ENCODE data around the gene ELOB.
A peak's percentile ranks its signal among the peaks of the same experiment; 100 is the strongest.

Gene ELOB

DNA sequence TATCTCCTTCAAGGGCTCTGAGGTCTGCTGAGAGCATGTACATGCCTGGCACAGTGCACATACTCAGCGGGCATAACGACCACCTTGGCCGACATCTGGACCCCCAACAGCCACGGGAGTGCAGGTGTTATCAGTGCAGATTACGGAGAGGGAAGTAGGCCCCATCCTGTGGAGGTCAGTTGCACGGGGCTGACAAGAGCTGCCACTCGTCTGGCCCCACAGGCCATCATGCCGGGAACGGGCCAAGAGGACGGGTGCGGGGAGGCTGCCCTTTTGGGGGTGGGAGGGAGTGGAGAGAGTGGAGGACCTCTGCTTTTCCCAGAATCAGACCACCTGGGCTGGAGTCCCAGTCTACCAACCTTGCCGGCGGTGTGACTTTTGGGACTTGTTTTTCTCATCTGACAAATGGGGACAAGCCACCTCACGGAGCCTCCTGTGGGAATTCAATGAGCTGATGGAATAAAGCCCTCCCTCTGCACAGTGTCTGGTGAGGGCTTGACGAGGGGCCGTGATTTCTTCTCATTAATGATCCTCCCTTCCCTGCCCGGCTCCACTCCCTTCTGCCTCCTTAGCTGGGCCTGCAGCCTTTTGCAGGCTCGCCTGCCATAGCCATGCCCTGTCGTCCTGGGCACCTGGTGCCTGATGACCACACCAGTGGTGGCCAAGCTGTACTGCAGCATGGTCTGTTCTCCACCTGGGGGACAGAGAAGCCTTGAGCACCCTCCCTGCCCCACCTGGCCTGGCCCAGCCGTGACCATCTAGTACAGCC is 5.7 kb upstream of the ELOB start:
- no peak for DNase-seq (ENCODE audit: low spot score)

DNA sequence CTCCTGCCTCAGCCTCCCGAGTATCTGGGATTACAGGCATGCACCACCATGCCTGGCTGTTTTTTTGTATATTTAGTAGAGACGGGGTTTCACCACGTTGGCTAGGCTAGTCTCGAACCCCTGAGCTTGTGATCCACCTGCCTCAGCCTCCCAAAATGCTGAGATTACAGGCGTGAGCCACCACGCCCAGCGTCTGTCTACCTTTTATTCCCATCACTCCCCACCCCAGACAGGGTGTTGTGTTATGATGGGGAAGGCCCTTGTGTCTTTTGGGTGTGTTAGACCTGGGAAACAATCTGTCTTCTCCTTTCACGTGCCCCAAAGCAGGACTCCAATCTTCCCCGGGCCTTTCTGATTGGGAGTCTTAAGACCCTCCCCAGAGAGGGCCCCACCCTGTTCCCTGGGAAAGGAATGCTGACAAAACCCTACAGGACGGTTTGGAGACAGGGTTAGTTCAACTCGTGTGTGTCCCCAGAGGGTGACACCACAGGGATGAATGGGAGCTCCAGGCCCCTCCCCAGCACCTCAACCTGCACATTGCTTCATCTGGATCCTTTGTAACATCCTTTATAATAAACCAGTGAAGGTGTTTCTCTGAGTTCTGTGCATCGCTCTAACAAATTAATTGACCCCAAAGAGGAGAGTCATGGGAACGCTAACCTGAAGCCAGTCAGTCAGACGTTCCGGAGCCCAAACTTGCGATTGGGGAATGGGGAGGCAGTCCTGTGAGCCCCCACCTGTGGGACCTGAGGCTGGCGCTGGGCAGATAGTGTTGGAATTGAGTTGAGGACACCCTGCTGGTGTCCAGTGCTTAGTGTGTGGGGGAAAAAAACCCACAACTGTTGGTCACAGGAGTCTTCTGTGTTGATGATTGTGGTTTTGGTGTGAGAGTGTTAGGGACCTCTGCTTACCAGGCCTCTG is 3.2 kb upstream of the ELOB start:
- DNase-seq (ENCODE audit: low spot score), result peak; percentile 12

DNA sequence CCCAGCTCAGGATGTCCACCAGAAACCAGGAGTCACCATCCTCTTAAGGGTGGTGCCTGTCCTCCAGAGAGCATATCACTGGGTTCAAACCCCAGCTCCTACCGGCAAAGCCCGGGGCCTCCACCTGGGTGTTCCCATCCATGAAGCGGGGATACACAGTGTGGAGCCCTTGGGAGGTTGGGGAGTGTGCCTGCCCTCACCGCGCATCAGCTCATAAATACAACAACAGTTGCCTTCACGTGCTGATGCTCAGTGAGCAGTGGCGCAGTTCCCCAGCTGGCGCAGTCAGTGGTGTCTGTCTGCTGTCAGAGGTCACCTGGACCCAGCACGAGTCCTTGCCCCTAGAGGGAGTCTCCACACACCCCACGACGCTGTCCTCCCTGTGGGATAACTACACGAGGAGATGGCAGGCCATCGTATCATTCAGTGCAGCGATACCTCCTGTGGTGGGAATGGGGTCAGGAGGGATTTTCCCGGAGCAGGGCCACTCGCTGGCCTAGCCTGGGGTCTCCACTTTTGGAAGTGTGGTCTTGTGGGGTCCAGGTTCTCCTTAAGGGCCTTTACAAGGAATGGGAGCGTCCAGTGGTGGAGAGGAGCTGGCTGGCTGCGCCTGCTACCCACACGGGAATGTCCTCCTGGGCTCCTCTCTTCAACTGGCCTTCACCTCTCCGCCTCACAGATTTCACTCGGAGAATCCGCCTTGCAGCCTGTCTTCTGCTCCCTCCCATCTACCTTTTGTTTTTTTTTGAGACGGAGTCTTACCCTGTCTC is 2.3 kb upstream of the ELOB start:
- peak; percentile 62 for DNase-seq (ENCODE audit: low spot score)

DNA sequence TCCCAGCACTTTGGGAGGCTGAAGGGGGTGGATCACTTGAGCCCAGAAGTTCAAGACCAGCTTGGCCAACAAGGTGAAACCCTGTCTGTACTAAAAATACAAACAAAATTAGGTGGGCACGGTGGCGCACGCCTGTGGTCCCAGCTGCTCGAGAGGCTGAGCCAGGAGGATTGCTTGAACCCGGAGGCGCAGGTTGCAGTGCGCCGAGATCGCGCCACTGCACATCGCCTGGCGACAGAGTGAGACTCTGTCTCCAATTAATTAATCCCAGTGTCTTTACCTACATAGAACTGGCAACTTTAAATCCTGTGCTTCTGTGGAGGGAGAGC is 1.5 kb upstream of the ELOB start:
- no peak for DNase-seq (ENCODE audit: low spot score)

DNA sequence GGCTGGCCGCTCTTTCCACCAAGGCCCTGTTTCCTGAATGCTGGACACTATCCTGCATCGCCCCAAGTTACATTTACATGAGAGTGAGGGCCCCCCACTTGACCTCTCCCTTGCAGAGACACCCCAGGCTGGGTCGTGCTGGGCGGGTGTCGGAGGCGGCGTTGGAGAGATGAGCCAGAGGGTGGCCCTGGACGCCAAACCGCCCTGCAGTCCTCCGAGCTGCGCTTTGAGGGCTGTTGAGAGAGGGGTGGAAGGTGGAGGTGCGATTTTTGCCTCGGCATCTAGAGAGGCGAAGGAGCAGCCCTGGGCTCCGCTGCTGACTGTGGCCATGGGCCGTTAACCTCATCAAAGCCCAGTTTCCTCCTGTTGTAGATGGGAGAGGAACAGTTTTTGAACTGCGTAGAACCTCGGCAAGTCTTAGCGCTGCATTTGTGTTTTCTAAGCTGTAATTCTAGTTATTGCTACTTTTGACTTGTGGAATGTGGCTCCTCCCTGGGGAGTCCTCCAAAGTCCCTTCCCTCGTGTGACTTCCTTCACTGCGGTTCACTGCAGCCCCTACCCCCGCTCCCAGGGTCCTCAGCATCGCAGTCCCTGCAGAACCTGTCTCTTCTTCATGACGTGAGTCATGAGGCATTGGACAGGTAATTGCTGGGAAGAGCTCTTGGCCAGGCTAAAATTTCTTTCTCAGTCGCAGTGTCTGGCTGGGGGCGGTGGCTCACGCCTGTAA is 986 bp upstream of the ELOB start:
- no peak for DNase-seq (ENCODE audit: low spot score)

DNA sequence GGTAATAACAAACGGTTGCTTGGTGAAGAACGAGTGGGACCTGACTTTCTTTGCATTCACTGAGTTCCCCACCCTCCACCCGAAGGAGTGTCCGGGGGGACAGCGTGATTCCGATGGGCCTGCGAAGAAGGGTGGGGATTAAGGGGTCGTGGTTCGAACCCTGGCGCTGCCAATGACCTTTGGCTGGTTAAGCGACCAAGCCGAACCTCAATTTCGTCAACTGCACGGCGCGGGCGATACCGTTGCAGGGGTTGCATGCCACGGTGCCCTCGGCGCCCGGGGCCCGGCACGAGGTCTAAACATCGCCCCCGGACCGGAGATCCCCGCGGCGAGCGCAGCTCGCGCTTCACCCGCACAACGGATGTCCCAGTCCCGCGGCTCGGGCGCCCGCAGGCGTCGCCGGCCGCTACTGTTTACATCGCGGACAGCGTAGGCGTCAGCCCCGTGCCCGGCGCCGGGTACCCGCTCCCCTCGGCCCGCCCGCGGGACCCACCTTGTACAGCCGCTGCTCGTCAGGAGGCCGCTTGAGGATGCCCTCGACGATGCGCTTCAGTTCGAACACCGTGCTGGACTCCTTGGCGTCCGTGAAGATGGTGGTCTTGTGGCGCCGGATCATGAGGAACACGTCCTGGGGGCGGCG is 460 bp downstream of the ELOB start:
- no peak for DNase-seq (ENCODE audit: low spot score)

DNA sequence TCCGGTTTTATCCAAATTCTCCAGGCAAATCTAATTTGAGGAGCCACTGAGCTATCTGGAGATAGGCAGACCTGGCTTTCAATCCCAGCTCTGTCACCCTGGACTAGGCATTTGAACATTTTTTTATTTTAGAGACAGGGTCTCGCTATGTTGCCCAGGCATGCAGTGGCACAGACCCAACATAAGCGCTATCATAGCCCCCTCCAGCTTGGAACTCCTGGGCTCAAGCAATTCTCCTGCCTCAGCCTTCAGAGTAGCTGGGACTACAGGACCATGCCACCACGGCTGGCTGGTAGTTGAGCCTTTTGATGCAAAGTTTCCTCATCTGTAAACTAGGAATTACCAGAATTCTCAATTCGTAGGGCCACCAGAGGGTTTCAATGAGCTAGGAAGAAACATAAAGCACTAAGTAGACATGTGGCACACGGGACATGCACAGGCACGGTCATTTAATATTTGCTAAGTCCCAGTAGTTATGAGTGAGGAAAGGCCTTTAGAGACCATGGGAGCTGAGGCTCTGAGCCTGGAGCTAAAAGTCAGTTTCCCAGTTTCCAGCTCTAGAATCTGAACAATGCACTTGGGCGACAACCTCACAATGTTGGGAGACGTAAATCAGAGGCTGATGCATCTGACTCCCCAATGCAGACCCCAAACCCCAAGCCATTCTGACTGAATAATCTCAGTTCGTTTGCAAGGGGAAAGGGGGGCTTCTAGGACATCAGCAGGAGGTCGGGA is 1.1 kb downstream of the ELOB start:
- DNase-seq (ENCODE audit: low spot score), result no peak

DNA sequence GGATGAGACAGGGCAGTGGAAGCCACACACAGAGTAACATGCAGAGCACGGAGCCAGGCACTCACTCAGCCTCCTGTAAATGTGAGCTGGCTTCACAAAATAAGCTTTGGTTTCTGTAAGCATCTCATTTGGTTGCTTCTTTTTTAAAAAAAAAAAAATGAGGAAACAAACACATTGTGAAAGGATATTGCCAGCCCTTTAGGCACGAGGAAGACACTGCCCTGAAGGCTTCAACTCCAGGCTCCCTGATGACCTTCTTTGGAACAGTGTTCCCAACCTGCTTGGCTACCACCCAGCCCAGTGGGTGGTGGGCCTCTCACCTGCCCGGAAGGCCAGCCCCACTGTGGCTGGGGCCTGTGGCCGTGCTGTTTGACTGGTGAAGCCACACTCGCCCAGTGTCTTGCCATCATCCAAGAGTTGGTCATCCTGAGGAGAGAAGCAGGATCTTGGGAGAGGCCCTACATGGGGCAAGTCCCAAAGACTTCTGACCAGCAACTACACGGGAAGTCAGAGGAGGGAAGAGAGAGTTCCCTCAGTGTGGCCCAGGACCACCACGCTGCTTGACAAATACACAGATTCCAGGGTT is 1.9 kb downstream of the ELOB start:
- DNase-seq (ENCODE audit: low spot score), result no peak

DNA sequence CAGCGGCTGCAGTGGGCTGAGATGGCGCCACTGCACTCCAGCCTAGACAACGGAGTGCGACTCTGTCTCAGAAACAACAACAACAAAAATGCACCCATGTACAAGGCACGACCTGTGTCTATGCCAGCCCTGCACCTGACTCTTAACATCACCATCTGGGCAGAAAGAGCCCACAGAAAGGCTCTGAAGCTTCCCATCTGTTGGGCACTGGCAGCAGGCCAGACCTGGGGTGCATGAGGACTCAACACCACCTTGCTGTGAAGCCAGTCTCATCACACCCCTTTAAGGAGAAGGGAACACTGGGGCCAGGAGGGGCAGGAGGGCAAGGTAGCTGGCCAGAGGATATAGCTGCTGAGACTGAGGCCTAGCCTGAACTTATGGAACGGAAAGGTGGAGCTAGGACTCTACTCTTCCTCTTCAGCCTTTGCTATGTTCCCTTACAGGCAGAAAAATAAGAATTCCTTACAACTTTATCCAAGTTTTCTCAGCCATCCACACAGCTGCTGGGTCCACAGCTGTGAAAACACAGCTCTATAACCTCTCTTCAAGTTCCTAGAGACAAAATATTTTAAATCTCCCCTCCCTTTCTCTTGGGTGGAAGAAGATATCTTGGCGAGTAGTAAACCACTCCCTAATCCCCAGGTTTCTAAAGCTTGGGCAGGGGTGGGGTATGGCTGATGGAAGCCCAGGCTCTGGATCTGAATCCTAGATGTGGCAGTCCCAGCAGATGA is 2.8 kb downstream of the ELOB start:
- no peak for DNase-seq (ENCODE audit: low spot score)

DNA sequence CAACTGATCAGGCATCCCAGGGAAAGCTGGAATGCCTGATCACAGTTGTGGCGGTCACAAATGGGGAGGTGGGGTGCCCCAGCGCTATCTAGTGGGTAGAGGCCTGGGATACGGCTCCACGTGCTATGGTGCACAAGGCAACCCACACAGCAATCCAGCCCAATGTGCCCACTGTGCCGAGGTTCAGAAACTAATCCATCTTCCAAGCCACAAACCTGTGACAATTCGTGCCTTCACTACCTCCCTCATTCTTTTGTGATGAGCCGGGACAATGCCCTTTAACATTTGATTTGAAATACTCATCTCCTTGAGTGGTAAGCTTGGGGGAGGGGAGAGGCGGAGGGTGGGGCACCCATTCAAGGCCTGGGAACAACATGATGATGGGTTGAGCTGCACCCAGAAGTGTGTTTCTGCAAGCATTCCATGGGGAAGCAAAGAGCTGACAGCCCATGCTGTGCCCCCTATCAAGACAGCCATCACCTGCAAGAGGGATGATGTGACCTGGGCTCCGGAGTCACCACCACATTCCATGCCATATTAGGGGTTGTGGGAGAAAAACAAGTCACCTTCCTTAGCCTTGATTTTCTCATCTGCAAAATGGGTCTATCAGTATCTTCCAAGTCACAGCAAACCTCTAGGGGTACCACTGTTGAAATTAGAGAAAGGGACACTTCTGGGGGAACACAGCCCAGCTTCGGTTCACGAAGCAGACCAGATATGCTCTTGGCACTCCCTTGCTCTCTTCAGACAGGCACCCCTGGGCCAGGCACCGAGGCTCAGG is 3.7 kb downstream of the ELOB start:
- DNase-seq (ENCODE audit: low spot score), result no peak

DNA sequence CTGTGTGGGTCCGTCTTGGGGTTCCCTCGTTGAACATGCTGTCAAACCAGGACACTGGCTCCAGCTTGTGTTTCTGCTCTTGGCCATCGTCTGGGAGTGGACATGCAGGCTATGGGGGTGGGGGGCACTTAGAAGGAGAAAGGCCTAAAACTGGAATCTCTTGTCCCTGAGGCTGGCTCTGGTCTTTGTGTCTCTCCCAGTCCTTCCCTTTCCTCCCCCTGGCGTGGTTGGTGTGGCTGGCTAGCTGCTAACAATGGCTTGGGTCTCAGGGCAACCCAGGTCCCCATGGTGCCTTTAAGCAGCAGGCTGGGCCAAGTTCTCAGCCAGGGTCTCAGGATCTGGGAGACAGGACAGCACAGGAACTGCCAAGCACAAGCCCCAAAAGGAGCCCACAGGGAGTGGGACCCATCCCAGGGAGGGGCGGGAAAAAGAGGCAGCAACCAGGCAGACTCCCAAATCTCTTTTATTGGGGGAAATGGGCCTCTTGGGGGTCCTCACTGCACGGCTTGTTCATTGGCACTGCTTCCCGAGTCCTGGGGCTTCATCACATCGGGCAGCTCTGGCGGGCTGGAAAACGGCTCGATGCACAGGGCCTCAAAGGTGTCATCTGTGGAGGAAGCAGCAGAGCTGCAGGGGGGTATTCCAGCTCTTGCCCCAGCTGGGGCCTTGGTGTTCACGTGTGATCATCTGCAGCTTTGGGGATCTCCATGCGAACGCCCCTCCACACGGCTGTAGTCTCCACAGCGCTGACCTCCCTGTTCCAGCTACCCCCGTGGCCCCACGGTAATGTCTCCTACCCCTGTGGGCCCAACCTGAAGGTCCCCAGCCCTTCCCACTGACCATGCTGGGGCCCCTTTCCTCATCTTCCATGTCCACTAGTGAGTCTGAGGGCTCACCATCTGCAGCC is 5.3 kb downstream of the ELOB start:
- no peak for DNase-seq (ENCODE audit: low spot score)

DNA sequence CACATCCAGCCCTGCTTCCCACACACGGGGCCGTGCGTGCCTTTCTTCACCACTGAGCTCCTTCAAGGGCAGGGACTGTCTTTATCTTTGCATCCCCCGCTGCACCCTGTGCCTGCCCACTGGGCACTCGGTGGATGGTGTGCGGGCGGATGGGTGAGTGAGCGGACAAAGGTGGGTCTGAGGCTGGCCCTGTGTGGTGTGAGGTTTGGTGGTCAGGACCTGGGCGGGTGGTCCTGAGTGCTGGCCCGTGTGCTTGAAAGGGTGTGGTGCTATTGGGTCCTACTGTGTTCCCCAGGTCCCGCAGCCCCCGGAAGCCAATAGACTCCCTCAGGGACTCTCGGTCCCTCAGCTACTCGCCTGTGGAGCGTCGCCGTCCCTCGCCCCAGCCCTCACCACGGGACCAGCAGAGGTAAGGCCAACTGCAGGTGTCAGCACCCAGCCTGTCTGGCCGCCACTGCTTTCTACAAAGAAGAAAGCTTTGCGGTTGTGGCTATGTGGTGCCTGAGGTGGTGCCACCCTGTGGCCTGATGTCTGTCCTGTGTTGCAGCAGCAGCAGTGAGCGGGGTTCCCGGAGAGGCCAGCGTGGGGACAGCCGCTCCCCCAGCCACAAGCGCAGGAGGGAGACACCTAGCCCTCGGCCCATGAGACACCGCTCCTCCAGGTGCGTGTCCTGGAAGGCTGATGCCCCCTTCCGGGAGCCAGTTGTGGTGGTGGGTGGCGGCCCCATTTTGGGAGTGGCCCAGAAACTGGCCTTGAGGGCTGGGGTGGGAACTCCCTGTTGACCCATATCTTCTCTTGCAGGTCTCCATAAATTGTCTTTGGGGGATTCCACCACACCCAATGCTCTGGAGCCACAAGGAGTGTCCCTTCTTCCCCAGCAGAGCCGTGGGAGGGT is 6.8 kb downstream of the ELOB start:
- DNase-seq (ENCODE audit: low spot score), result no peak

DNA sequence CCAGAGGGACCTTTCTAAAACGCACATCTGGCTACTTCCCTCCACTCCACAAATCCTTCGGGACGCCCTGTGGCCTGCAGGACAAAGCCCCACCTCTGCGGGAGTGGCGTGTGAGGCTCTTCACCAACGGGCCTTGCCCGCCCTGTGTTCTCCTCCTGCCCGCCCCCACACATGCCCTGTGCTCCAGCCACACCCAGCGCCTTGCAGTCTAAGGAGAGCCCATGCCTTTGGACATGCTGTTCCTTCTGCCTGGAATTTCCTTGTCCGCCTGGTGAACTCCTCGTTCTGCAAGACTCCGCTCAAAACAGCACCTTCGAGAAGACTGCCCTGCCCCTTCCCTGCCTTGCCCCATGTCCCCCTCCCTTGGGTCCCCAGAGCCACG is 7.4 kb downstream of the ELOB start:
- DNase-seq (ENCODE audit: low spot score), result no peak

DNA sequence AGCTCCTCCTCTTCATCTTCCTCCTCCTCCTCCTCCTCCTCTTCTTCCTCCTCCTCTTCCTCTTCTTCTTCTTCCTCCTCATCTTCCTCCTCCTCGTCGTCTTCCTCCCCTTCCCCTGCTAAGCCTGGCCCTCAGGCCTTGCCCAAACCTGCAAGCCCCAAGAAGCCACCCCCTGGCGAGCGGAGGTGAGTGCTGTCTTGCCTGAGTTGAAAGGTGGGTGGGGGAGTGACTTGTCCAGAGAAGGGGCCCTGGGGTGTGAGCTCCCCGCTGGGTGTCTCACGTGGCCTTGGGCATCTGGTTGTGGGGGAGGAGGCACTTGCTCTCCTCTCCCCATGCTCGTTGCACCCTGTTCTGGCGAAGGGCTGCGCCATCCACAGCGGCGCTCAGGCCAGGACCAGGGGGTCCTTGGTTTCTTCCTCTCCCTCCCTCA is 8.0 kb downstream of the ELOB start:
- DNase-seq (ENCODE audit: low spot score), result no peak

DNA sequence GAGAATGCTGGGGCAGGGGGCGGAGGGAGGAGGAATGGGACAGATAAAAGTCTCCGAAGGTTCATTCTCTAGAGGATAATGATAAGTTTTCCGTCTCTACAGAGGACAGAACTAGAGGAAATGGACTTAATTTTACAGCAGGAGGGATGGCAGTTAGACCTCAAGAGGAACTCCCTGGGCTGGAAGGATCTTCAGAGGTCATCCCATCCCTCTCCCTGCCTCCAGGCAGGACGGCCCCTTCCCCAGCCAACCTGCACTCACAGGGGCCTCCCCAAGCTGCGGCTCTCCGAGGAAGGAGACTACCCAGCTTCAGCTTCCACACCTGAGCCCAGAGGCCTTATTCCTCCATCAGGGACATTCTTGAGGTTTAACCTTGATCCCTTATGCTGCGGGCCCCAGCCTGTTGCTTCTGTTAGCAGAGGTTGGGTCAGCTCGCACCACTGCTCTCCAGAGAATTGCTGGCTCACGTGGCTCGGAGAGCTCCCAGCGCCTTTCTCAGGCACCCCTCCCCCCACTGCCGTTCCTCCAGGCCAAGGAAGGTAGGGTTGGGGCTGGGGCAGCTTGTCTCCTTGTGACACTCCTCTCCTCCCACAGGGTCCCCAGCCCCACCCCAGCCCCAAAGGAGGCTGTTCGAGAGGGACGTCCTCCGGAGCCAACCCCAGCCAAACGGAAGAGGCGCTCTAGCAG is 8.5 kb downstream of the ELOB start:
- no peak for DNase-seq (ENCODE audit: low spot score)

DNA sequence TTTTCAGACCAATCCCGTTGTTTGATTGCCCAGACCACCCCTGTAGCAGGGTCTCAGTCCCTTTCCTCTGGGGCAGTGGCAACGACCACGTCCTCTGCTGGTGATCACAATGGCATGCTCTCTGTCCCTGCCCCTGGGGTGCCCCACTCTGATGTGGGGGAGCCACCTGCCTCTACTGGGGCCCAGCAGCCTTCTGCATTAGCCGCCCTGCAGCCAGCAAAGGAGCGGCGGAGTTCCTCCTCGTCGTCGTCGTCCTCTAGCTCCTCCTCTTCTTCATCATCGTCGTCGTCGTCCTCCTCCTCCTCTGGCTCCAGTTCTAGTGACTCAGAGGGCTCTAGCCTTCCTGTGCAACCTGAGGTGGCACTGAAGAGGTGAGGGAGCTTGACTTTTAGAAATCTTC is 9.2 kb downstream of the ELOB start:
- DNase-seq (ENCODE audit: low spot score), result no peak

Measured in left forelimb (tissue), 1 donor.